MV-4-11 (cell line): ENCODE data around the gene IFNA1.
"Not testable (repeated sequence)": the region's sequence is repeated elsewhere in the genome, so short reads cannot be mapped to it uniquely, and the experiment has no call there.

Experiments used
- DNase-seq: peaks from one replicate; lab custom pipeline; 2025; lab: John Stamatoyannopoulos, UW

IFNA1 gene

GRCh38 chr9:21440139-21440538 lies at the start of gene IFNA1:
Gene IFNA1, plus strand, starts transcription at chr9:21440439. Its CDS starts 69 bp downstream, at chr9:21440508.
- DNase-seq = peak; percentile 29

- peak; percentile 30 for DNase-seq
Measured at GRCh38 chr9:21392270-21392669, 48.0 kb upstream of the IFNA1 start.

GRCh38 chr9:21395778-21396717 lies 44.2 kb upstream of the IFNA1 start:
- no peak for DNase-seq

GRCh38 chr9:21398955-21399489 lies 41.2 kb upstream of the IFNA1 start:
- no peak for DNase-seq

GRCh38 chr9:21399956-21400355 lies 40.3 kb upstream of the IFNA1 start:
- peak; percentile 39 for DNase-seq

GRCh38 chr9:21402386-21403251 lies 37.6 kb upstream of the IFNA1 start:
- DNase-seq = no peak

GRCh38 chr9:21404146-21404545 lies 36.1 kb upstream of the IFNA1 start:
- DNase-seq = no peak

- DNase-seq = peak; percentile 51
Measured at GRCh38 chr9:21408817-21409216, 31.4 kb upstream of the IFNA1 start, which contains the start of gene IFNA8. Gene IFNA8, plus strand, starts transcription at chr9:21409117. Its CDS starts 60 bp downstream, at chr9:21409177.

- DNase-seq = peak; percentile 92
Measured at GRCh38 chr9:21412107-21412506, 28.1 kb upstream of the IFNA1 start.

GRCh38 chr9:21413151-21413550 lies 27.1 kb upstream of the IFNA1 start:
- DNase-seq = no peak

GRCh38 chr9:21413624-21414023 lies 26.6 kb upstream of the IFNA1 start:
- DNase-seq = peak; percentile 28

- DNase-seq = no peak
Measured at GRCh38 chr9:21414220-21414940, 25.9 kb upstream of the IFNA1 start.

- no peak for DNase-seq
Measured at GRCh38 chr9:21415493-21416267, 24.6 kb upstream of the IFNA1 start.

- DNase-seq = no peak
Measured at GRCh38 chr9:21428235-21428634, 12.0 kb upstream of the IFNA1 start.

GRCh38 chr9:21429191-21429590 lies 11.0 kb upstream of the IFNA1 start:
- no peak for DNase-seq

- peak; percentile 61 for DNase-seq
Measured at GRCh38 chr9:21432672-21433425, 7.4 kb upstream of the IFNA1 start.

- DNase-seq = peak; percentile 47
Measured at GRCh38 chr9:21434202-21435014, 5.8 kb upstream of the IFNA1 start.

GRCh38 chr9:21435015-21435383 lies 5.2 kb upstream of the IFNA1 start:
- not testable (repeated sequence) for DNase-seq
